Cardiac fibroblast (primary cell): ENCODE measurements around the gene C6orf89.

Source experiments
- DNase-seq, 2 donors: peaks; one replicate each; pipeline versions ENCODE4 v3.0.0 to v3.0.0-alpha.2; 2010; ENCODE audit warnings: low read depth in 2 of 2
- H3K4me3 ChIP-seq, 2 donors: replicated peaks in 1 of 2; 1 replicate in 1 of 2; 2 replicates in 1 of 2; pipeline ENCODE4 v1.5.1; 2011; ENCODE audit warnings: low read depth in 2 of 2, low read length in 2 of 2, mild to moderate bottlenecking in 2 of 2, moderate library complexity in 1 of 2
- TF ChIP-seq, protein P1 (sequence below): IDR thresholded peaks from one replicate; pipeline ENCODE4 v1.5.1; 2011; ENCODE audit warnings: low read depth, mild to moderate bottlenecking, low read length, inconsistent platforms

The C6orf89 gene, protein sequence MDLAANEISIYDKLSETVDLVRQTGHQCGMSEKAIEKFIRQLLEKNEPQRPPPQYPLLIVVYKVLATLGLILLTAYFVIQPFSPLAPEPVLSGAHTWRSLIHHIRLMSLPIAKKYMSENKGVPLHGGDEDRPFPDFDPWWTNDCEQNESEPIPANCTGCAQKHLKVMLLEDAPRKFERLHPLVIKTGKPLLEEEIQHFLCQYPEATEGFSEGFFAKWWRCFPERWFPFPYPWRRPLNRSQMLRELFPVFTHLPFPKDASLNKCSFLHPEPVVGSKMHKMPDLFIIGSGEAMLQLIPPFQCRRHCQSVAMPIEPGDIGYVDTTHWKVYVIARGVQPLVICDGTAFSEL

GRCh38 chr6:36885461-36886401 lies at the start of gene C6orf89:
TSS of gene C6orf89 (plus strand) at chr6:36885952. CDS start at chr6:36899445, 13,493 bp downstream.
- DNase-seq, result peak; percentile 98
- TF ChIP-seq, protein P1, sequence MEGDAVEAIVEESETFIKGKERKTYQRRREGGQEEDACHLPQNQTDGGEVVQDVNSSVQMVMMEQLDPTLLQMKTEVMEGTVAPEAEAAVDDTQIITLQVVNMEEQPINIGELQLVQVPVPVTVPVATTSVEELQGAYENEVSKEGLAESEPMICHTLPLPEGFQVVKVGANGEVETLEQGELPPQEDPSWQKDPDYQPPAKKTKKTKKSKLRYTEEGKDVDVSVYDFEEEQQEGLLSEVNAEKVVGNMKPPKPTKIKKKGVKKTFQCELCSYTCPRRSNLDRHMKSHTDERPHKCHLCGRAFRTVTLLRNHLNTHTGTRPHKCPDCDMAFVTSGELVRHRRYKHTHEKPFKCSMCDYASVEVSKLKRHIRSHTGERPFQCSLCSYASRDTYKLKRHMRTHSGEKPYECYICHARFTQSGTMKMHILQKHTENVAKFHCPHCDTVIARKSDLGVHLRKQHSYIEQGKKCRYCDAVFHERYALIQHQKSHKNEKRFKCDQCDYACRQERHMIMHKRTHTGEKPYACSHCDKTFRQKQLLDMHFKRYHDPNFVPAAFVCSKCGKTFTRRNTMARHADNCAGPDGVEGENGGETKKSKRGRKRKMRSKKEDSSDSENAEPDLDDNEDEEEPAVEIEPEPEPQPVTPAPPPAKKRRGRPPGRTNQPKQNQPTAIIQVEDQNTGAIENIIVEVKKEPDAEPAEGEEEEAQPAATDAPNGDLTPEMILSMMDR, result peak; percentile 83
- H3K4me3 ChIP-seq, result peak within 1 kb of the TSS; percentile 72 to 85

GRCh38 chr6:36836111-36837021 lies 49.4 kb upstream of the C6orf89 start:
- H3K4me3 ChIP-seq, result no peak overlapping the region
- DNase-seq, result no peak
- TF ChIP-seq, protein P1, result no peak

GRCh38 chr6:36837022-36837339 lies 48.8 kb upstream of the C6orf89 start:
- no peak overlapping the region for H3K4me3 ChIP-seq
- no peak for DNase-seq
- TF ChIP-seq, protein P1, result no peak

- TF ChIP-seq, protein P1, result no peak
- no peak overlapping the region for H3K4me3 ChIP-seq
- no peak for DNase-seq
Measured at GRCh38 chr6:36837686-36838085, 48.1 kb upstream of the C6orf89 start.

DNA sequence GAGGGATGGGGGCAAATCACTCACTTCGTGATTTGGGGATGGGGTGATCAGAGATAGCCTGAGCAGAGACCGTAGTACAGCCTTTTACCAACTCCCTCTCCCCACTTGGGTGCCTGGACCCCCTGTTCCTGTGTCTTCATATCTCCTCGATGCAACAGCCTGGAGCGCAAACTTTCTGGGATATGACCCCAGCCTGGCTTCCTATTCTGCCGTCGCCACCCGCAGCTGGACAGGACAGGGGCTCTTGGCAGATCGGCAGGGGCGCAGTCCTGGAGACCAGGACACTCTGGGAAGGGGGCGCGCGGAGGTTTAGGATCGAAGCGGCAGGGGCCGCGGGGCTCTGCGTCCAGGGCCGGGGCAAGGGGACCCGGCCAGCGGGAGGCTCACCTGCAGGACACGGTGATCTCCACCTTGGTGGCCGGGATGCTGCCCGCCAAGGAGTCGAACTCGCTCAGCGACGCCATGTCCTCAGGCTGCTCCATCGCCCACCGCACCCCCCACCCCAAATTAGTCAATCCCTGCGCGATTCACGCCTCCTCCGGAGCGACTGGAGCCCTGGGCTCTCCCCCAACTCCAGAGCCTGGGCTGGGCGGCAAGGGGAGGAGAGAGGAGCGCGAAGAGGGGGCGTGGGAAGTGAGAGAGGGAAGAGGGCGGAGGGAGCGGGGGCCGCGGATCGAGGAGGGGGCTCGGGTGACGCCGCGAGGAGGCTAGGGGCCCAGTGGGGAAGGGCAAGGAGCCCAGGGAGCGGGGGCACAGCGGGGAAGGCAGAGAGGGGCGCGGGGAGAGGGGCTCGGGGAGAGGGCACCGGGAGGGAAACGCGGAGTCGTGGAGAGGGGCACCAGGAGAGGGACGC lies 46.6 kb upstream of the C6orf89 start, which contains the start of gene CPNE5:
Gene CPNE5, minus strand, starts transcription at position 549 of the 853 bp plus-strand sequence. Its CDS starts 67 bp downstream, at position 482.
- peak within 1 kb of the TSS; percentile 51 to 54 for H3K4me3 ChIP-seq
- DNase-seq, result no peak
- TF ChIP-seq, protein P1, result no peak
